GM12874 (cell line): ENCODE measurements around the gene PALLD.

Source experiments
- TF ChIP-seq, protein P1 (sequence below): IDR thresholded peaks from 2 replicates; pipeline ENCODE4 v1.5.1; 2011; ENCODE audit warnings: low read depth, mild to moderate bottlenecking, control low read depth, low read length, moderate library complexity; ENCODE audit not compliant: insufficient read depth

Gene PALLD

DNA sequence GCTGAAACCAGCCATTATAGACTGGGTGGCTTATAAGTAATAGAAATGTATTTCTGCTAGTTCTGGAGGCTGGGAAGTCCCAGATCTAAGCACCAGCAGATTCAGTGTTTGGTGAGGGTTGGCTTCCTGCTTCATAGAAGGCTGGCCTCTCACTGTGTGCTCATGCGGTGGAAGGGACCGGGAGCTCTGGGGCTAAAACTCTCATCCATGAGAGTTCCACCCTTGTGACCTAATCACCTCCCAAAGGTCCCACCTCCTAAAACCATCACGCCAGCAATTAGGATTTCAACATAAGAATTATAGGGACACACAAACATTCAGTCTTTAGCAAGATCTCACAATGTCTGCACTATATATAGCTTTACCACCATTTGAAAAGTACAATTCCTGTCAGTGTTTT, 298.0 kb downstream of the PALLD start:
- TF ChIP-seq, protein P1, sequence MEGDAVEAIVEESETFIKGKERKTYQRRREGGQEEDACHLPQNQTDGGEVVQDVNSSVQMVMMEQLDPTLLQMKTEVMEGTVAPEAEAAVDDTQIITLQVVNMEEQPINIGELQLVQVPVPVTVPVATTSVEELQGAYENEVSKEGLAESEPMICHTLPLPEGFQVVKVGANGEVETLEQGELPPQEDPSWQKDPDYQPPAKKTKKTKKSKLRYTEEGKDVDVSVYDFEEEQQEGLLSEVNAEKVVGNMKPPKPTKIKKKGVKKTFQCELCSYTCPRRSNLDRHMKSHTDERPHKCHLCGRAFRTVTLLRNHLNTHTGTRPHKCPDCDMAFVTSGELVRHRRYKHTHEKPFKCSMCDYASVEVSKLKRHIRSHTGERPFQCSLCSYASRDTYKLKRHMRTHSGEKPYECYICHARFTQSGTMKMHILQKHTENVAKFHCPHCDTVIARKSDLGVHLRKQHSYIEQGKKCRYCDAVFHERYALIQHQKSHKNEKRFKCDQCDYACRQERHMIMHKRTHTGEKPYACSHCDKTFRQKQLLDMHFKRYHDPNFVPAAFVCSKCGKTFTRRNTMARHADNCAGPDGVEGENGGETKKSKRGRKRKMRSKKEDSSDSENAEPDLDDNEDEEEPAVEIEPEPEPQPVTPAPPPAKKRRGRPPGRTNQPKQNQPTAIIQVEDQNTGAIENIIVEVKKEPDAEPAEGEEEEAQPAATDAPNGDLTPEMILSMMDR, result no peak

DNA sequence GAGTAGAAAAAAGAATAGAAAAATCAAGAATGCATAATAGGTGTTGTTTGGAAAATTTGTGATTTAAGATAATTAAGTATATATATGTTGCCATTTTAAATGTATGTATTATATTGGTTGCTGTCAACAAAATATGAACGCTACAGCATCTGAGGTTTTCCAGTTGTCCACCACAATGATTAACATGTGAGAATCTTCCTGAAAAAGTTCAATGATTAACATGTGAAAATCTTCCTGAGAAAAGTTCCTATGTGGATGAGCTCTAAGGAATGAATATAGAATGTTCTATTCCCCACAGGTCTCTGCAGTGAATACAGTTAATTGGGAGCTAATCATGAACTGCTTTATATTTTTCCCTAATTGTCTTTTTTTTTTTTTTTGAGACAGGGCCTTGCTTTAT, 298.5 kb downstream of the PALLD start:
- TF ChIP-seq, protein P1, result no peak

DNA sequence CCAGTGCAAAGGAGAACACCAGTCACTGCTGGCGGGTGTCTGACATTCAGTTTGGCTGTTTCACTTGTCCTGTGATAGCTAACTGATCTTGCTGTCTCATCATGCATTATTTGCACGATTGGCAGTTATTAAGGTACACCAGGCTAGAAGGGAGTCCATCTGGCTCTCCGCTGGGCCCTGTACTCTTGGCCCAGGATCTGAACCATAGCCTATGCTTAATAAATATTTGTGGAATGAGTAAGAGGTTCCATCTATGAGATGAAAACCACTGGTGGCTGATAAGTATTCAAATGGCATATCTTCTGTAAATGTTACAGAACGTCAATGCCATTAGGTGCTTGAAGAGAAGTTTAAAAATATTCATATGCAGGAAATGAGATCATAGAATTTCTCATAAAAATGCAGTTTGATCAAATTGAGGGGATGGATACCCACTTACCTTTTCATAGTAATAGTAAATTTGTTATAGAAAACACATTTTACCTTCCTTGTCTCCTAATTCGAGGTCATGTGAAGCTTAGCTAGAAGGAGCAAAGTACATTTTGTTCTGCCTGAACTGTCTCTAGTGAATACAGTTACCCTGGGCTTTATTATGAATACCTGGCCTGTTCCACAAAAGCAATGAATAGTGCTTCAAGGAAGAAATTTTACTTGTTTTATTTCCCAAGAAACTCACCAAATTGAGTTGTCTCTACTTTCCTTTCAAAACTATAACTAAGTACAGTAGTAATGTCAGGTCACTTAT, 299.7 kb downstream of the PALLD start:
- TF ChIP-seq, protein P1, result no peak

DNA sequence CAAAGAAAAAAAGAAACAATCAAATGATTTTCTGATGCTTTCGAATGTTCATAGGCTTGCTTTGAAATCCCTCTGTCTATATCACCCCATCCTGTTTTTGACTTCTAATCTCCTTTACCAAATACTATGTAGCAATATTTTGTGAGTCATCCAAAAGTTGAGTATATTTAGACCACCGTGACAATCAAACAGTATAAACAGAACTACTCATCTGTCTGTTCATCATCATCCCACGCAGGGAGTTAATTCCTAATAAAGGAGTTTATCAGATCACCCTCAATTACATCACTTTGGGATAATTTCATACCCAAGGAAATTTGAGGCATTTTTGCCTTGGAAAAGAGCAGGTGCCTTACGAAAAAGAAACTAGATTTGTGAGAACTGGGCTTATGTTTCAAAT, 300.3 kb downstream of the PALLD start:
- TF ChIP-seq, protein P1, result no peak

DNA sequence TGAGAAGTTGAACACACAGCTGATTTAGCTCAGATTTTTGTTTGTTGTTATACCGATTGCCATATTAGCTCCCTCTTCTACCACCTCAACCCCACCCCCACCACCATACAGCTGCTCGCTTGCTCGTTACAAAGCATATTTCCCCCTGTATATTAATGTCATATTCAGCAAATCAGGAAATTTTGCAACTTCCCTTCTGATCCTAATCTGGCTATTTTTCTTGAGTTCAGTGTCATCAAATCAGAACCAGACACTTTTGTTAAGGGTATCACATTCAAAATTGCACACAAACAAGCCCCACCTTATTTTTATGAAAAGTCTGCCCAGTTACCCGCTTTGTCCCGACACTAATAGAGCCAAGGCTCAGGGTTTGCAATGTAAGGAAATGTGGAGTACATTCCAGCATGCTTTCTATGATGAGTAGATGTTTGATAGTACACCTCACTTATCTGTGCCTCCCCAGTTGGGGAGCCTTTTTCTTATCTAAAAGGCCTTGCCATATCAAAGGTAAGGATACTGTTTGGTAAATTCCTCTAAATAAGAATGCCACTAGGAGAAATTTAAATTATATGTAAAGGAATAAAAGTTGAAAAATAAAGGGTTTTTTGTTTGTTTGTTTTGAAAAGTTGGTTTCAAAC, 301.0 kb downstream of the PALLD start:
- TF ChIP-seq, protein P1, result no peak

DNA sequence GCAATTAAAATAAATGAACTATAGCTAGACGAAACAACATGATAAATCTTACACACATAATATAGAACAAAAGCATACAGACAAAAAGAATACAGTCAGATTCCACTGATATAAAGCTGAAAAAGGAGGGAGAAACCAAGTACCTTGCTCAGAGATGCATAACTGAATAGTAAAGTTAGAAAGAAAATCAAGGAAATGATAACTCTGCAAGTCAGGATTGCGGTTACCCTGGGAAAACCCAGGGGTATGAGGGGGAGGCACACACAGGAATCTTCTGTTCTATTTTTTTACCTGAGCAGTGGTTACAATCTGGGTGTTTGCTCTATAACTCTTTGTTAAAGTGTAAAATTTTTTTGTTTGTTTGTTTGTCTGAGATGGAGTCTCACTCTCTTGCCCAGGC, 304.1 kb downstream of the PALLD start:
- TF ChIP-seq, protein P1, result no peak

DNA sequence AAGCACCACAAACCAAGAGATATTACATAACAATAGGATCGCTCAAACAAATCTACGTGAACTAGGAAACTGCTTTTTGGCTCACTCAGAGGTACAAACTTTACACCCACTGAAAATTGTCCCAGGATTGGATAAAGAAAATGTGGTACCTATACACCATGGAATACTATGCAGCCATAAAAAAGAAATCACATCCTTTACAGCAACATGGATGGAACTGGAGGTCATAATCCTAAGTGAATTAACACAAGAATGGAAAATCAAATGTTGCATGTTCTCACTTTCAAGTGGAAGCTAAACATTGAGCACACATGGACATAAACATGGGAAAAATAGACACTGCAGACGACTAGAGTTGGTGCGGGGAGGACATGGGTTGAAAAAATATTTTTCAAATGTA, 305.4 kb downstream of the PALLD start:
- TF ChIP-seq, protein P1, result no peak
